Natural killer cell (primary cell): ENCODE data around the gene SLC36A4. TPM values are rescaled to one million over a fixed set of nuclear protein-coding genes. Genes with fewer than 3 reads are reported as not detected.

Experiments
- ATAC-seq, 3 donors: fragments of 150-1000 bp in 2 of 3; fragments of 200-7000 bp in 1 of 3; cut with Tn5 transposase; 1 replicate in 1 of 3; 2 replicates in 2 of 3; pipeline ENCODE4 v1.10.0; 2021; ENCODE audit warnings: mild to moderate bottlenecking in 2 of 3, moderate library complexity in 2 of 3
- DNase-seq, 2 donors: peaks; one replicate each; pipeline versions ENCODE4 v3.0.0 to v3.0.0-alpha.2; 2013 to 2021; ENCODE audit warnings: mixed read lengths in 1 of 2
- H3K27ac ChIP-seq: one replicate; pipeline ENCODE4 v1.5.1; 2013; ENCODE audit warnings: mild to moderate bottlenecking, low read length
- H3K27me3 ChIP-seq: one replicate; pipeline ENCODE4 v1.6.1; 2013; ENCODE audit warnings: low read length; ENCODE audit not compliant: control insufficient read depth, insufficient read depth
- H3K36me3 ChIP-seq: one replicate; pipeline ENCODE4 v1.6.1; 2013; ENCODE audit warnings: low read length; ENCODE audit not compliant: control insufficient read depth, insufficient read depth
- H3K4me1 ChIP-seq: one replicate; pipeline ENCODE4 v1.6.1; 2013; ENCODE audit warnings: low read length; ENCODE audit not compliant: control insufficient read depth, insufficient read depth
- H3K4me3 ChIP-seq: one replicate; pipeline ENCODE4 v1.5.1; 2013; ENCODE audit warnings: low read length
- H3K9me3 ChIP-seq: one replicate; pipeline ENCODE4 v1.6.1; 2013; ENCODE audit warnings: low read length; ENCODE audit not compliant: control insufficient read depth, insufficient read depth
- H3K27ac Mint-ChIP-seq, 2 donors: one replicate each; pipeline ENCODE4 v1.8.0; 2022; ENCODE audit warnings: mild to moderate bottlenecking in 2 of 2, mixed read lengths in 2 of 2, moderate library complexity in 1 of 2
- H3K27me3 Mint-ChIP-seq, 2 donors: one replicate each; pipeline ENCODE4 v1.8.0; 2022; ENCODE audit warnings: low read depth in 2 of 2, mixed read lengths in 2 of 2
- H3K36me3 Mint-ChIP-seq: one replicate; pipeline ENCODE4 v1.8.0; 2022; ENCODE audit warnings: mixed read lengths
- H3K4me1 Mint-ChIP-seq, 2 donors: one replicate each; pipeline ENCODE4 v1.8.0; 2022; ENCODE audit warnings: mixed read lengths in 2 of 2
- H3K4me3 Mint-ChIP-seq: one replicate; pipeline ENCODE4 v1.8.0; 2022; ENCODE audit warnings: mild to moderate bottlenecking, moderate library complexity, mixed read lengths
- H3K9me3 Mint-ChIP-seq, 2 donors: one replicate each; pipeline ENCODE4 v1.8.0; 2022; ENCODE audit warnings: mixed read lengths in 2 of 2
- WGBS: methylation state at CpG from one replicate; pipeline ENCODE4 v1.1.7; 2013; ENCODE audit warnings: missing lambda C conversion rate; ENCODE audit not compliant: insufficient coverage; 5-methylcytosine and 5-hydroxymethylcytosine counted together
- intact Hi-C: fragments of 100-400 bp; cut with micrococcal nuclease; formaldehyde crosslinking; loops from one replicate; pipeline ENCODE4 v1.14.2; 2022
- total RNA-seq, 4 donors: library from RNA; stranded (reverse); fragments of 120-200 nt in 1 of 4; gene quantifications; one replicate each; pipeline versions ENCODE4 v1.2.3 to v1.2.4, GENCODE V29; 2013 to 2022
- TF ChIP-seq, protein P1 (sequence below): fragments of 200-600 bp; IDR thresholded peaks from one replicate; pipeline ENCODE4 v1.8.0; 2022; ENCODE audit warnings: antibody characterized with exemption

The SLC36A4 gene
- total RNA-seq, 3 donors from 2014 or later (not counting 1 experiment from before 2014, with no cell fraction given), result 14.2 to 17.0 (median 14.6) TPM

DNA sequence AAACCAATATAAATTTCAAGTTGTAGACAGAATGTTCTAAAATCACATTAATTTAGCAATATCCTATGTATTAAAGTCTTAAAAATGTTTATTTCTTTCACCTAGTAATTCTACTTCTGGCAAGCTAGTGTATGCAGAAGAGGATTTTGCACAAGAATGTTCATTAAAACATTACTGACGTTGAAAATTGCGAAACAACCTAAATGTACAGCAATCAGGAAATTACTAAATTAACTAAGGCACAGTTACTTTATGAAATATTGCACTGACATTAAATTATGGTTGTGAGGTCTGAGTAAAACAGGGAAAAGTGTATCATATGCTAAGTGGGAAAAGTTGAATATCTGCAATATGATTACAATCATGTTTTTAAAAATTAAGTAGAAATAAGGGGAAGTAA, 4.1 kb downstream of the SLC36A4 start:
- Histone ChIP-seq H3K27me3 (no peaks in the 10 kb centered on the region), H3K4me3 (no peak overlapping the region), H3K4me1 (no peaks in the 10 kb centered on the region), H3K27ac (no peak overlapping the region), H3K9me3 (no peaks in the 10 kb centered on the region), H3K36me3 (no peaks in the 10 kb centered on the region)
- intact Hi-C loops, result no loop called here
- H3K36me3 Mint-ChIP-seq, result no peaks in the 10 kb centered on the region
- H3K27me3 Mint-ChIP-seq, result no peaks in the 10 kb centered on the region
- TF ChIP-seq, protein P1, sequence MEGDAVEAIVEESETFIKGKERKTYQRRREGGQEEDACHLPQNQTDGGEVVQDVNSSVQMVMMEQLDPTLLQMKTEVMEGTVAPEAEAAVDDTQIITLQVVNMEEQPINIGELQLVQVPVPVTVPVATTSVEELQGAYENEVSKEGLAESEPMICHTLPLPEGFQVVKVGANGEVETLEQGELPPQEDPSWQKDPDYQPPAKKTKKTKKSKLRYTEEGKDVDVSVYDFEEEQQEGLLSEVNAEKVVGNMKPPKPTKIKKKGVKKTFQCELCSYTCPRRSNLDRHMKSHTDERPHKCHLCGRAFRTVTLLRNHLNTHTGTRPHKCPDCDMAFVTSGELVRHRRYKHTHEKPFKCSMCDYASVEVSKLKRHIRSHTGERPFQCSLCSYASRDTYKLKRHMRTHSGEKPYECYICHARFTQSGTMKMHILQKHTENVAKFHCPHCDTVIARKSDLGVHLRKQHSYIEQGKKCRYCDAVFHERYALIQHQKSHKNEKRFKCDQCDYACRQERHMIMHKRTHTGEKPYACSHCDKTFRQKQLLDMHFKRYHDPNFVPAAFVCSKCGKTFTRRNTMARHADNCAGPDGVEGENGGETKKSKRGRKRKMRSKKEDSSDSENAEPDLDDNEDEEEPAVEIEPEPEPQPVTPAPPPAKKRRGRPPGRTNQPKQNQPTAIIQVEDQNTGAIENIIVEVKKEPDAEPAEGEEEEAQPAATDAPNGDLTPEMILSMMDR, result no peak
- H3K4me3 Mint-ChIP-seq, result no peak overlapping the region
- peaks cover 11 to 13% of the 10 kb centered on the region in 2 donors for H3K4me1 Mint-ChIP-seq
- no peaks in the 10 kb centered on the region for H3K9me3 Mint-ChIP-seq
- no CpG with 5 or more reads among the region's 2 CpGs for WGBS
- H3K27ac Mint-ChIP-seq, result no peak overlapping the region
- DNase-seq, result no peak
- ATAC-seq, result no peak

DNA sequence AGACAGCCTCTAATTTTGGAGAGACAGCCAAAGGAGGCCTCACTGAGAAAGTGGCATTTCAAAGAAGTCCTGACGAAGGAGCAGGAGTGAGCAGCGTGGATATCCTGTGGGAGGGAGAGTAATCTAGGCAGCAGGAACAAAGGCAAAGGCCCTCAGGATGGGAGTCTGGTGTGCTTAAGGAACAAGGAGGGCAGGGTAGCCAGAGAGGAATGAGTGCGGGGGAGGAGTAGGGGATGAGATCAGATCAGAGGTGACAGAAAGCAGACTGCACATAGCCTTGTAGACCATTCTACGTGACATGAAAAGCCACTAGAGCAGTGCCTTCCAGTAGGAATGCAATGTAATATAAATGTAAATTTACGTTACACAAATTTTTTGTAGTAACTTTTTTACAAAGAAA, 5.6 kb downstream of the SLC36A4 start:
- Histone ChIP-seq H3K27ac (no peak overlapping the region), H3K4me1 (no peaks in the 10 kb centered on the region), H3K36me3 (no peaks in the 10 kb centered on the region), H3K27me3 (no peaks in the 10 kb centered on the region), H3K9me3 (peaks cover 5% of the 10 kb centered on the region), H3K4me3 (no peak overlapping the region)
- TF ChIP-seq, protein P1, result no peak
- H3K4me1 Mint-ChIP-seq, result peaks cover 4 to 13% of the 10 kb centered on the region in 2 donors
- peaks cover 4 to 6% of the 10 kb centered on the region in 2 donors for H3K9me3 Mint-ChIP-seq
- H3K27me3 Mint-ChIP-seq, result no peaks in the 10 kb centered on the region
- no peak for ATAC-seq
- no peaks in the 10 kb centered on the region for H3K36me3 Mint-ChIP-seq
- H3K4me3 Mint-ChIP-seq, result no peak overlapping the region
- WGBS, result over 99% methylated on average over 4 of the region's 5 CpGs
- intact Hi-C loops, result no loop called here
- no peak overlapping the region for H3K27ac Mint-ChIP-seq
- no peak for DNase-seq

DNA sequence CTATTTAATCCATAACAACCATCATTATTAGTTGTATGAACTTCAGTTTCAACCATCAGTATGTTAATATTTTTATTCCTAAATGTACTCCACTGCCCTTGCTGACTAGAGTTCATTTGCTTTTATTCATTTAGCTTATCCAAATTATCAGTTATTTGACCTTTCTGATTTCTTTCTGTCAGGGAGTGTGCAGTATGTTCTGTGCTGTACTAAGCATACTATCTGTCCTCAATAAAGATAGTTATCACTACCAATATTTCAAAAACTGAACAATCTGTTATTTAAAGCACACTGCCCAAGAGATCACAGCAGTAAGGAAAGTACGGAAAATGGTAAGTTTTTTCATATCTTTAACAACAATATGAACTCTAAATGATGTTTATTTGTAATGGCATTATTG, 8.3 kb downstream of the SLC36A4 start:
- H3K36me3 Mint-ChIP-seq, result no peaks in the 10 kb centered on the region

DNA sequence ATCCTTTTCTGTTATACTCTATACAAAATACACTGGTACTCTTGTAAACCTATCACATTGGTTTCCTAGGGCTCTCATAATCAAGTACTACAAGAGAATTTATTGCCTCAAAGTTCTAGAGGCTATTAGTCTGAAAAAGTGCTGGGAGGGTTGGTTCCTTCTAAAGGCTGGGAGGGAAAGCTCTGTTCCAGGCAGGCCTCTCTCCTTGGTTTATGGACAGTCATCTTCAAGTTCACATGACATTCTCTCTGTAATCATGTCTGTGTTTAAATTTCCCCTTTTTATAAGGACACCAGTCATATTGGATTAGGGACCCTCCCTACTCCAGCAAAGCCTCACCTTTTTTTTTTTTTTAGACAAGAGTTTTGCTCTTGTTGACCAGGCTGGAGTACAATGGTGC, 9.1 kb downstream of the SLC36A4 start:
- no peaks in the 10 kb centered on the region for H3K27me3 Mint-ChIP-seq
- intact Hi-C loops, result no loop called here
- Histone ChIP-seq H3K4me3 (no peak overlapping the region), H3K27ac (no peak overlapping the region), H3K36me3 (peaks cover 2% of the 10 kb centered on the region), H3K27me3 (no peaks in the 10 kb centered on the region), H3K9me3 (peaks cover 5% of the 10 kb centered on the region), H3K4me1 (no peaks in the 10 kb centered on the region)
- DNase-seq (no peak), ATAC-seq (no peak)
- H3K9me3 Mint-ChIP-seq, result peaks cover 4 to 6% of the 10 kb centered on the region in 2 donors
- TF ChIP-seq, protein P1, result no peak
- no peaks in the 10 kb centered on the region for H3K36me3 Mint-ChIP-seq
- H3K4me3 Mint-ChIP-seq, result no peak overlapping the region
- peaks cover 0 to 5% of the 10 kb centered on the region in 2 donors for H3K4me1 Mint-ChIP-seq
- H3K27ac Mint-ChIP-seq, result no peak overlapping the region

More for the DNA sequence above, 8.3 kb downstream of the SLC36A4 start:
- DNase-seq (no peak), ATAC-seq (no peak)
- peaks cover 0 to 5% of the 10 kb centered on the region in 2 donors for H3K4me1 Mint-ChIP-seq
- H3K9me3 ChIP-seq, result peaks cover 5% of the 10 kb centered on the region
- H3K36me3 ChIP-seq, result peaks cover 2% of the 10 kb centered on the region
- H3K27me3 ChIP-seq, result no peaks in the 10 kb centered on the region
- TF ChIP-seq, protein P1, result no peak
- no peaks in the 10 kb centered on the region for H3K27me3 Mint-ChIP-seq
- H3K27ac ChIP-seq, result no peak overlapping the region
- no peak overlapping the region for H3K27ac Mint-ChIP-seq
- H3K4me3 Mint-ChIP-seq, result no peak overlapping the region
- intact Hi-C loops, result no loop called here
- H3K4me3 ChIP-seq, result no peak overlapping the region
- peaks cover 4 to 6% of the 10 kb centered on the region in 2 donors for H3K9me3 Mint-ChIP-seq
- H3K4me1 ChIP-seq, result no peaks in the 10 kb centered on the region
- no CpG with 5 or more reads among the region's 1 CpG for WGBS
